Lung microvascular endothelial cell (primary cell): Measurements from ENCODE around the gene OR6B3. TPM values are rescaled to one million over a fixed set of nuclear protein-coding genes. Genes with fewer than 3 reads are reported as not detected.

Experiments
- DNase-seq, 2 donors: peaks; one replicate each; pipeline versions ENCODE4 v3.0.0 to v3.0.0-alpha.2; 2010; ENCODE audit warnings: low read depth in 2 of 2
- total RNA-seq: library from RNA; depleted of rRNA; stranded (reverse); fragments of >200 nt; gene quantifications from 2 replicates; pipeline ENCODE4 v1.2.1, GENCODE V29; 2014

Gene OR6B3
- total RNA-seq: not detected in 2 replicates

DNA sequence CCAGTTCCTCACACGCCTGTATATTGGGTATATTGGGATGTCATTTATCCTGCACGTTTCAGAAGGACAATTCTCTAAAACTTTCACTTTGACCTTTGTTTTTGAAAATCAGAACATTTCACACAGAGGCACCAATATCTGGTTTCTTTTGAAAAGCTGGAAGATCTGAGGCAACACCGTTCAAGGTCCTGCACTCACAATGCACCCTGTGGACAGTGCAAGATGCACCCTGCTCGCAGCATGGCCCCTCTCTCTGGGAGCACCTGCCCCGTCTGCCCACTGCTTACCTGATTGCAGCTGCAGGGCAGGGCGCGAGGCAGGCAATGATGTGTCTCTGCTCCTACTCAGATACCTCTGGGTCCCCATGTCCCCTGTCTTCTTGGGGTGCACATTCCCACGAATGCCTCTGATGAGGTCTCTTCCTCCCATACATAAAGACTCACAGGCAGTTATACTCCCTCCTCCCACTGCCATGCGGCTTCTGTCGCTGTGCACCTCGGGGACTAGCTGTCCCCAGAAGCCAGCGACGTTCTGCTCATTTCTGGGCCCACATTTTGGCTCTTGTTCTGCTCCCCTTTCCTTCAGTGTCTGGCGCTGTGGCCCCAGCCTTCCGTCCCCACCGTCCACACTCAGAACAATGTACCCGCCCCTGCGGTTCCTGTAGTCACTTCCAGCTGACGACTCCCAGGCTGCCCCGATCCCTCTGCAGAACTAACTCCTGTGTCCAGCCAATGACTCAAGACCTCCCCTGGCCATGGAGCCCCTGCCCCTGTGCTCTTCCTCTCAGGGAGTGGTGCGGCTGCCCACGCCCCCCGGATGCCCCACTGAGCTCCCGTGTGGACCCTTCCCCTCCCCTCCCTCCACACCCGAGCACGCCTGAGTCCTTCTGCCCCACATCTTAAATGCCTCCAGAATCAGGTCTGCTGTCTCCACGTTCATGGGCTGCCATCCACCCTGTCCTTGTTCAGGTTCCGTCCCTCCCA lies at the start of gene OR6B3:
TSS of gene OR6B3 (minus strand) at position 349 of the 983 bp plus-strand sequence.
- DNase-seq: no peak

DNA sequence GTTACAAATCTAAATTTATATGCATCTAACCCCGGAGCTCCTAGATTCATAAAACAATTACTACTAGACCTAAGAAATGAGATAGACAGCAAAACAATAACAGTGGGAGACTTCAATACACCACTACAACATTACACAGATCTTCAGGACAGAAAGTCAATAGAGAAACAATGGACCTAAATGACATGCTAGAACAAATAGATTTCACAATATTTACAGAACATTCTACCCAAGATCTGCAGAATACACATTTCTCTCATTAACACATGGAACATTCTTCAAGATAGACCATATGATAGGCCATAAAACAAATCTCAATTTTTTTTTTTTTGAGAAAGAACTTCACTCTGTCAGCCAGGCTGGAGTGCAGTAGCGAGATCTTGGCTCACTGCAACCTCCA lies 45.0 kb upstream of the OR6B3 start:
- DNase-seq: no peak

GRCh38 chr2:240095556-240096523 lies 42.5 kb upstream of the OR6B3 start:
- no peak for DNase-seq

DNA sequence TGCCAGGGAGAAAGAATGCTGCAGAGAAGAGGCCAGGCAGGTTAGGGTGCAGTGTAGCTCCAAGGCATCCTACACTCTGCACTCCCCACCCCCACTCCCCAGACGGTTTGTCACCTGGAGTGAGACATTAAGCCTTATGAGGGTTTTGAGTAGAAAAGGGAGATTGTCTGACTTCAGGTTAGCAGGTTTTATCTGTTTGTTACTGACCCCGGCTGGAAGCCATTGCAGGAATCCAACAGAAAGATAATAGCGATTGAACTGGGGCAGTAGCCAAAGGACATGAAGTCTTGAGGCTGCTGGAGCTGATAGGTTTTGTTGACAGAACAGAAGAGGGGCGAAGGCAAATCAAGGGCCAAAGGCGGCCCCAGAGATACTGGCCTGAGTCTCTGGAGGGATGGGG lies 36.0 kb upstream of the OR6B3 start:
- DNase-seq: no peak

GRCh38 chr2:240086563-240086962 lies 33.2 kb upstream of the OR6B3 start:
- DNase-seq: no peak

DNA sequence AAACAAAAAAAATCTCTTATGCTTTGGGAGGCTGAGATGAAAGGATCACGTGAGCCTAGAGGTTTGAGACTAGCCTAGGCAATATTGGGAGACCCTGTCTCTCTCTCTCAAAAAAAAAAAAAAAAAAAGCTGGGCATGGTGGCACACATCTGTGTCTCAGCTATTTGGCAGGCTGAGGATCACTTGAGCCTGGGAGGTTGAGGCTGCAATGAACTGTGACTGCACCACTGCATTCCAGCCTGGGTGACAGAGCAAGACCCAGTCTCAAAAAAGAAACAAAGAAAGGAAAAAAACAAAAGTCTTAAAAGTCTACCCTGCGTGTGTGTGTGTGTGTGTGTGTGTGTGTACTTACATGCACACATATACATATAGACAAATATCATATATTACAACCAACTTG lies 25.3 kb upstream of the OR6B3 start:
- DNase-seq: no peak

- no peak for DNase-seq
Observed at GRCh38 chr2:240077442-240077841, 24.1 kb upstream of the OR6B3 start.

DNA sequence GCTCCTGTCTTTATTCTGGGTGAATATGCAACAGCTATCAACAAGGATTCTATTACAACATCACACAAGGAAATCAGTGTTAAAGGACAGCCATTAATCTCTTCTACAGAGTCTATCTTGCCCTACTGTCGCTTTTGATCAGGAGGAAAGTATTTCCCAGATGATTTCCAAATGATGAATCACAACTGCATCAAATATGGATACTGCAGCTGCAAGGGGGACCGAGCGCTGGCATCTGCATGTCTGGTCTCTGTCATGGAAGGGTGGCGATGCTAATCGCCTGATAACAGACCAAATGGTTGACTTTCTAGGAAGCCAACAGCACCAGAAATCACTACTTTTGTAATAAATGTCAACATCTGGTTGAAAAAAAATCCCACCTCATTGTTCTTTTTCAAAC lies 21.2 kb upstream of the OR6B3 start:
- DNase-seq: no peak

DNA sequence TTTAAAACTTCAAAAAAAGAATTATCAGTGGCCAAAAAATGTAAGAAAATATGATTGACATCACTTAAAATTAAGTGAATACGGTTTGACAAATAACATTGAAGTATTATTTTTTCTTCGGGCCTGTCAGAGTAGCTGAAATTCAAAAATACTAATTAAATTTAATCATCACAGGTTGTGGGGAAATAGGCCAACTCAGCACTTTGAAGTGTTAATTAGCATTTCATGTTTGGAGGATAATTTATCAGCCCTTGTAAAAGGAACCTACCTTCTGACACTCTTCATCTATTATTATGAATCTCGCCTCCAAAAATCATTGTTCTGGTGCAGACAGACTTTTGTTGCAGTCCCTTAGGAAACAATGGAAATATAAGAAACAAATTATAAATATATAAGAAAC lies 17.6 kb upstream of the OR6B3 start:
- DNase-seq: no peak

DNA sequence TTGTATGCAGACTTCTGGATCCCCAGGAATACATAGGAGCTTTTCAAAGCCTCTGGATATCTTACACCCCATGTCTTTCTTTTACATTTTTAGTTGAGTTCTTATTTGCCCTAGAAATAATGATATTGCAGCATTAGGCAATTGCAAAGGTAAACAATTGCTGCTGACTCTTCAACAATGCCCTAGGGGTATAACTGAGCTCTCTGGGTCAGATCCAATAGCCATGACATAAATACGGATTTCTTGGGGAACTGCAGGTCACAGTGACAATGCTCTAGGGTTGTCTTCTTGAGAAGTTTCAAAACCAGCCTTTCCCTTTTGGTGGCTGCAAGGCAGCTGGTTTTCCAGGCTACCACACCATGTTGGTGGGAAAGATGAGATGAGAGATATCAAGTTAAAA lies 16.5 kb upstream of the OR6B3 start:
- no peak for DNase-seq

DNA sequence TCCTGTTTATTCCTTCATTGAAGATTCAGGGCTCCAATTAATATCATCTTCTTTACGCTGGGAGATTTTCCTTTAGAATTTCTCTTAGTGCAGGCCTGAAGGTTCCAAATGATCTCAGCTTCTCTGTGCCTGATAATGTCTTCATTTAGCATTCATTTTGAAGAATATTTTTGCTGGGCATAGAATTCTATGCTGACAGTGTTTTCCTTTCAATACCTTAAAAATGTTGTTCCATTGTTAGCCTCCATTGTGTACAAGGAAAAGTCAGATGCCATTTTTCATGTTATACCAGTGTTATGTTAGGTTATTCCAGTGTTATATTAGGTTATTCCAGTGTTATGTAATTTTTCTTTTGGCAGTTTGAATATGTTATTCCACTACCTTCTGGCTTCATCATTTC lies 14.9 kb upstream of the OR6B3 start:
- DNase-seq: no peak

DNA sequence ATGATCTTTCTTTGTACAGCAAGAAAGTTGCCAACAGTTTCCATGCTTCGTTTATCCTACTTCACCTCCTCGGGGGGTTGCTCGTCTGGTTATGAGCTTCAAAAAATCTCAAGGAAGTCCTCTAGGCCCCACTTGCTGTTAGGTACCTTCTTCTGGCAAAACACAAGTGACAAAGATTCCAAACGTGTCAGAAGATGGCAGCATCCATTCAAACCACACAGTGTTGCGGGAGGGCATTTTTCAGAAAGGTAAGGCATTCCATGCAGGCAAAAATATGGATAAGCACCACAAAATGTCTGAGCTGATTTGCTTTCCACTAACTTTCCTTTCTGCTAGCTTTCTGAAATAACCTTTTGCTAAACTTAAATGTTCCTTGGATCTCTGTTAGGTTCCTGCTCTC lies 13.2 kb upstream of the OR6B3 start:
- DNase-seq: no peak

GRCh38 chr2:240064898-240065297 lies 11.6 kb upstream of the OR6B3 start:
- no peak for DNase-seq

GRCh38 chr2:240060977-240061591 lies 7.8 kb upstream of the OR6B3 start:
- DNase-seq: peak; percentile 68 to 73

- no peak for DNase-seq
Observed at GRCh38 chr2:240056678-240057077, 3.4 kb upstream of the OR6B3 start.

DNA sequence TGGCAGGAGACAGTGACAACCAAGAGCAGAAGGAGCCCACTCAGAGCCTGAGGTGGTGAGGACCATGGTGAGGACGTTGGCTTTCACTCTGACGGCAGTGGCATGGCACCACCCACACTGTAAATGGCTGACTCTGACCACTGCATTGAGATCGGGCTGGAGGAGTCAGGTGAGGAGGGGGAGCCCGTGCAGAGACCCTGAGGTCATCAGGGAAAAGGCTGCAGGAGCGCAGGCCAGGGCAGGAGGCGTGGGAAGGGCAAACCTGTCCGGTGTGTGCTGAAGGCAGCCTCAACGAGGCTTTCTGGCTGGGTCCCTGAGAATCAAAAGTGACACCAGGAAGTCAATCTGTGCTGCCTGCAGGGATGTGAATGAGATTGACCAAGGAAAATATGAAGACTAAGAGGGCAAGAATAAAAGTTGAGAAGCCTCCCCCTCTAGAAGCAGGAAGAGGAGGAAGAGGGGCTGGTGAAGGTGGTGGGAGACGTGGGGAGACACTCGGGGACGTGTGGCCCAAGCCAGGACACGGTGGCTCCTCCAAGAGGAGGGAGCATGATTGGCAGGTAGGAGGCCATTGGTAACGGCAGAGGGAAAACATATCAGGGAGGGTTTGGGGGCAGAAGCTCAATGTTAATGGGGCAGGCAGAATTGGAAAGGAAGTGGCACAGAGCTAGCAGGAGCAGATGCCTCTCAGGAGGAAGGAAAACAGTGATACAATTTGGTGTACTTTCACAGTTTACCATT lies 2.0 kb upstream of the OR6B3 start:
- no peak for DNase-seq

GRCh38 chr2:240052524-240052923 lies 797 bp downstream of the OR6B3 start:
- no peak for DNase-seq

DNA sequence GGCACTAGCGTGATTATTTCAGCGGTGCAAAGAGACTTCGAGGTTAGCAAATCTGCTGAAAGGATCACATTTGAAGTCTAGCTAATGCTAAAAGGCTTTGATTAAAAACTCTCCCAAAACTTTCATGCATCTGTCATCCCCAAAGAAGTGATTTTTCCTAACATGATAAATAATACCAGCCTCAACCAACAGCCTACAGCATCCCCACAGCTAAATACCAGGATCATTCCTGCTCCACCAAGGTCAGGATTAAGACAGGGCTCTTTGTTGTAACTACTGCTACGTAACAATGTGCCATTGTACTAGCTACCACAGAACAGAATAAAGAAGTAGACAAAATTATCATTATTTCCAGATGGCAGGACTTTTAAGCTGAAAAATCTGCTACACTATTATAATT lies 1.6 kb downstream of the OR6B3 start:
- no peak for DNase-seq

DNA sequence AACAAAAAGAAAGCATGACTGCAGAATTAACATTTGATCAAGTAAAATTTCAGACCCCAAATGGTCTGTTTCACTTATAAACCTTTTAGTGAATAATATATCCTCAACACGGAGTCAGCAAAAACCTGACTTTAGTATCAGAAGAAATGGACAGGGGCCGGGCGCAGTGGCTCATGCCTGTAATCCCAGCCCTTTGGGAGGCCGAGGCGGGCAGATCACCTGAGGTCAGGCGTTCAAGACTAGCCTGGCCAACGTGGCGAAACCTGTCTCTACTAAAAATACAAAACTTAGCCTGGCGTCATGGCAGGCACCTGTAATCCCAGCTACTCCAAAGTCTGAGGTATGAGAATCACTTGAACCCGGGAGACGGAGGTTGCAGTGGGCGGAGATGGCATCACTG lies 3.0 kb downstream of the OR6B3 start:
- no peak for DNase-seq

- DNase-seq: no peak
Observed at GRCh38 chr2:240048237-240048636, 5.1 kb downstream of the OR6B3 start.

- DNase-seq: no peak
Observed at GRCh38 chr2:240045098-240045497, 8.2 kb downstream of the OR6B3 start.
